ENCODE data around the gene NDUFAF8. TPM values are rescaled to one million over a fixed set of nuclear protein-coding genes. Genes with fewer than 3 reads are reported as not detected.

NDUFAF8 gene
- polyA plus RNA-seq, 1 donor from 2014 or later = 76.4 TPM

DNA sequence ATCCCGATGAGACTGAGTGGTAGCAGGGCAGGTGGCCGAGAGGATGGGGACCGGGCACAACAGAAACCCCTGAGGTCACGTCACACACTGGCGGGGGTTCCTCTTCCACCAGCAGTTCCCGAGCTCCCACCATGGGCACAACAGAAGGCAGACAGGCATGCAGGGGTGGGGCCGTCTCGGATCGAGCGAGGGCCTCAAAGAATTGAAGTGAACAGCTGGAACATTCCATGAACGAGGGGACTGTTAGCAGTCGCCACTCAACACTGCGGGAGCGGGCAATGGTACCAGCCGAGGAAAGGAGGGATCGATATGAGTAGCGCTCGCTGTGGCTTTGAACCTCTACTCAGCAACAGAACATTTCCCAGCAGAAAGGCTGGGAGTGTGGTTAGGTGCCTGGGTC is 21.6 kb upstream of the NDUFAF8 start:
- no peak overlapping the region for H3K9ac ChIP-seq (ENCODE audit: low read length)
- TF ChIP-seq, protein P1, sequence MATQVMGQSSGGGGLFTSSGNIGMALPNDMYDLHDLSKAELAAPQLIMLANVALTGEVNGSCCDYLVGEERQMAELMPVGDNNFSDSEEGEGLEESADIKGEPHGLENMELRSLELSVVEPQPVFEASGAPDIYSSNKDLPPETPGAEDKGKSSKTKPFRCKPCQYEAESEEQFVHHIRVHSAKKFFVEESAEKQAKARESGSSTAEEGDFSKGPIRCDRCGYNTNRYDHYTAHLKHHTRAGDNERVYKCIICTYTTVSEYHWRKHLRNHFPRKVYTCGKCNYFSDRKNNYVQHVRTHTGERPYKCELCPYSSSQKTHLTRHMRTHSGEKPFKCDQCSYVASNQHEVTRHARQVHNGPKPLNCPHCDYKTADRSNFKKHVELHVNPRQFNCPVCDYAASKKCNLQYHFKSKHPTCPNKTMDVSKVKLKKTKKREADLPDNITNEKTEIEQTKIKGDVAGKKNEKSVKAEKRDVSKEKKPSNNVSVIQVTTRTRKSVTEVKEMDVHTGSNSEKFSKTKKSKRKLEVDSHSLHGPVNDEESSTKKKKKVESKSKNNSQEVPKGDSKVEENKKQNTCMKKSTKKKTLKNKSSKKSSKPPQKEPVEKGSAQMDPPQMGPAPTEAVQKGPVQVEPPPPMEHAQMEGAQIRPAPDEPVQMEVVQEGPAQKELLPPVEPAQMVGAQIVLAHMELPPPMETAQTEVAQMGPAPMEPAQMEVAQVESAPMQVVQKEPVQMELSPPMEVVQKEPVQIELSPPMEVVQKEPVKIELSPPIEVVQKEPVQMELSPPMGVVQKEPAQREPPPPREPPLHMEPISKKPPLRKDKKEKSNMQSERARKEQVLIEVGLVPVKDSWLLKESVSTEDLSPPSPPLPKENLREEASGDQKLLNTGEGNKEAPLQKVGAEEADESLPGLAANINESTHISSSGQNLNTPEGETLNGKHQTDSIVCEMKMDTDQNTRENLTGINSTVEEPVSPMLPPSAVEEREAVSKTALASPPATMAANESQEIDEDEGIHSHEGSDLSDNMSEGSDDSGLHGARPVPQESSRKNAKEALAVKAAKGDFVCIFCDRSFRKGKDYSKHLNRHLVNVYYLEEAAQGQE (IDR thresholded peaks at IDR 0.05; ENCODE audit: borderline replicate concordance) = no peak
- no peak for TF ChIP-seq TAF1 (IDR thresholded peaks at IDR 0.05; ENCODE audit: low read depth)
- TF ChIP-seq EZH2 (IDR thresholded peaks at IDR 0.05; ENCODE audit: borderline replicate concordance, insufficient read depth, low read length, poor library complexity, severe bottlenecking) = no peak
- no peak for TF ChIP-seq POLR2AphosphoS5 (IDR thresholded peaks at IDR 0.05)
- no peak for TF ChIP-seq EP300 (conservative IDR thresholded peaks at IDR 0.05; ENCODE audit: poor library complexity, severe bottlenecking)
- TF ChIP-seq, protein P2, sequence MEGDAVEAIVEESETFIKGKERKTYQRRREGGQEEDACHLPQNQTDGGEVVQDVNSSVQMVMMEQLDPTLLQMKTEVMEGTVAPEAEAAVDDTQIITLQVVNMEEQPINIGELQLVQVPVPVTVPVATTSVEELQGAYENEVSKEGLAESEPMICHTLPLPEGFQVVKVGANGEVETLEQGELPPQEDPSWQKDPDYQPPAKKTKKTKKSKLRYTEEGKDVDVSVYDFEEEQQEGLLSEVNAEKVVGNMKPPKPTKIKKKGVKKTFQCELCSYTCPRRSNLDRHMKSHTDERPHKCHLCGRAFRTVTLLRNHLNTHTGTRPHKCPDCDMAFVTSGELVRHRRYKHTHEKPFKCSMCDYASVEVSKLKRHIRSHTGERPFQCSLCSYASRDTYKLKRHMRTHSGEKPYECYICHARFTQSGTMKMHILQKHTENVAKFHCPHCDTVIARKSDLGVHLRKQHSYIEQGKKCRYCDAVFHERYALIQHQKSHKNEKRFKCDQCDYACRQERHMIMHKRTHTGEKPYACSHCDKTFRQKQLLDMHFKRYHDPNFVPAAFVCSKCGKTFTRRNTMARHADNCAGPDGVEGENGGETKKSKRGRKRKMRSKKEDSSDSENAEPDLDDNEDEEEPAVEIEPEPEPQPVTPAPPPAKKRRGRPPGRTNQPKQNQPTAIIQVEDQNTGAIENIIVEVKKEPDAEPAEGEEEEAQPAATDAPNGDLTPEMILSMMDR (IDR thresholded peaks at IDR 0.05; ENCODE audit: poor library complexity, severe bottlenecking) = no peak
- no peak overlapping the region for H3K4me2 ChIP-seq (ENCODE audit: low read length)
- H2AFZ ChIP-seq (ENCODE audit: low read depth, low read length) = no peak overlapping the region
- no peaks in the 10 kb centered on the region for H3K27me3 ChIP-seq (ENCODE audit: insufficient read depth, low read depth, low read length)
- H3K27ac ChIP-seq (ENCODE audit: low read length) = no peak overlapping the region
- H3F3A ChIP-seq (ENCODE audit: insufficient read depth, low read length, poor library complexity, severe bottlenecking) = no peaks in the 10 kb centered on the region
- no peaks in the 10 kb centered on the region for H3K9me2 ChIP-seq (ENCODE audit: insufficient read depth, low read length)
- no peak overlapping the region for H3K4me3 ChIP-seq (ENCODE audit: low read length)
- H4K20me1 ChIP-seq (ENCODE audit: insufficient read depth) = no peaks in the 10 kb centered on the region
- peaks cover 14% of the 10 kb centered on the region for H3K79me2 ChIP-seq (replicated peaks; ENCODE audit: insufficient read depth, low read length)
- H3K36me3 ChIP-seq (ENCODE audit: insufficient read depth, low read length) = no peaks in the 10 kb centered on the region
- no peaks in the 10 kb centered on the region for H3K9me3 ChIP-seq (ENCODE audit: low read length)

DNA sequence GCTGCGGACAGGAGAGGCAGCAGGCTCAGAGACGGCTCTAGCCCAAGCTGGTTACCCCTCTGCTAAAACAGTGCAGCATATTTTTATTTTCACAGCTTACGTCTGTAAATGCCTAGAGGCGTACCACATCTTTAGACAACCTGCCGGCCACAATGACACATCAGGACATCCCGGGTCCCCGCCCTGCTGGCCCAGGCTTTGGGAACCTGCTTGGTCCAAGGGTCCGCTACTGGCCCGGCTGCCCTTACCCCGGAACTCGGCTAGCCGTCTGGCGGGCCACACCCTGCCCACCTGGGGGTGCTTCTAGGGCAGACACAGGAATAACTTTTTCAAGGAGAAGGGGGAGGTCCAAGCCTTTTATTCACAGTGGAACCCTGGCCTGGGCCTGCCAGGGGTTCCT is 20.7 kb upstream of the NDUFAF8 start:
- Histone ChIP-seq H3F3A (ENCODE audit: insufficient read depth, low read length, poor library complexity, severe bottlenecking) (no peaks in the 10 kb centered on the region), H3K36me3 (ENCODE audit: insufficient read depth, low read length) (no peaks in the 10 kb centered on the region), H3K27ac (ENCODE audit: low read length) (no peak overlapping the region), H2AFZ (ENCODE audit: low read depth, low read length) (no peak overlapping the region), H3K79me2 (replicated peaks; ENCODE audit: insufficient read depth, low read length) (peaks cover 14% of the 10 kb centered on the region), H3K9ac (ENCODE audit: low read length) (no peak overlapping the region), H3K9me2 (ENCODE audit: insufficient read depth, low read length) (no peaks in the 10 kb centered on the region), H3K4me3 (ENCODE audit: low read length) (no peak overlapping the region), H3K27me3 (ENCODE audit: insufficient read depth, low read depth, low read length) (no peaks in the 10 kb centered on the region), H3K4me2 (ENCODE audit: low read length) (no peak overlapping the region), H4K20me1 (ENCODE audit: insufficient read depth) (no peaks in the 10 kb centered on the region), H3K9me3 (ENCODE audit: low read length) (no peaks in the 10 kb centered on the region)
- TF ChIP-seq TAF1 (IDR thresholded peaks at IDR 0.05; ENCODE audit: low read depth) (no peak), RAD21 (conservative IDR thresholded peaks at IDR 0.05) (no peak), POLR2AphosphoS5 (IDR thresholded peaks at IDR 0.05) (no peak), SMC3 (conservative IDR thresholded peaks at IDR 0.05; ENCODE audit: poor library complexity) (no peak), EZH2 (IDR thresholded peaks at IDR 0.05; ENCODE audit: borderline replicate concordance, insufficient read depth, low read length, poor library complexity, severe bottlenecking) (no peak), EP300 (conservative IDR thresholded peaks at IDR 0.05; ENCODE audit: poor library complexity, severe bottlenecking) (no peak), MXI1 (conservative IDR thresholded peaks at IDR 0.05; ENCODE audit: poor library complexity, severe bottlenecking) (no peak)
- TF ChIP-seq, protein P1 (IDR thresholded peaks at IDR 0.05; ENCODE audit: borderline replicate concordance) = no peak
- TF ChIP-seq, protein P2 (IDR thresholded peaks at IDR 0.05; ENCODE audit: poor library complexity, severe bottlenecking) = no peak

Measured in neural cell (in vitro differentiated cells).